AG10803 (cell line): ENCODE results near the gene HRG.

Experiments
- DNase-seq: peaks from one replicate; pipeline ENCODE4 v3.0.0; 2010; ENCODE audit warnings: low read depth
- H3K4me3 ChIP-seq: 2 replicates; pipeline ENCODE4 v1.5.1; 2011; ENCODE audit warnings: mild to moderate bottlenecking, low read length, control low read depth
- TF ChIP-seq, protein P1 (sequence below): conservative IDR thresholded peaks from 2 replicates; pipeline ENCODE4 v1.5.1; 2011; ENCODE audit warnings: mild to moderate bottlenecking, low read length, control low read depth, inconsistent platforms

HRG gene

GRCh38 chr3:186621894-186622650, 43.7 kb upstream of the HRG start:
- TF ChIP-seq, protein P1, sequence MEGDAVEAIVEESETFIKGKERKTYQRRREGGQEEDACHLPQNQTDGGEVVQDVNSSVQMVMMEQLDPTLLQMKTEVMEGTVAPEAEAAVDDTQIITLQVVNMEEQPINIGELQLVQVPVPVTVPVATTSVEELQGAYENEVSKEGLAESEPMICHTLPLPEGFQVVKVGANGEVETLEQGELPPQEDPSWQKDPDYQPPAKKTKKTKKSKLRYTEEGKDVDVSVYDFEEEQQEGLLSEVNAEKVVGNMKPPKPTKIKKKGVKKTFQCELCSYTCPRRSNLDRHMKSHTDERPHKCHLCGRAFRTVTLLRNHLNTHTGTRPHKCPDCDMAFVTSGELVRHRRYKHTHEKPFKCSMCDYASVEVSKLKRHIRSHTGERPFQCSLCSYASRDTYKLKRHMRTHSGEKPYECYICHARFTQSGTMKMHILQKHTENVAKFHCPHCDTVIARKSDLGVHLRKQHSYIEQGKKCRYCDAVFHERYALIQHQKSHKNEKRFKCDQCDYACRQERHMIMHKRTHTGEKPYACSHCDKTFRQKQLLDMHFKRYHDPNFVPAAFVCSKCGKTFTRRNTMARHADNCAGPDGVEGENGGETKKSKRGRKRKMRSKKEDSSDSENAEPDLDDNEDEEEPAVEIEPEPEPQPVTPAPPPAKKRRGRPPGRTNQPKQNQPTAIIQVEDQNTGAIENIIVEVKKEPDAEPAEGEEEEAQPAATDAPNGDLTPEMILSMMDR, result no peak
- no peak for DNase-seq
- H3K4me3 ChIP-seq, result no peak overlapping the region

- TF ChIP-seq, protein P1, result no peak
- DNase-seq, result no peak
- no peak overlapping the region for H3K4me3 ChIP-seq
These were observed 43.0 kb upstream of the HRG start for GRCh38 chr3:186622651-186623310.

- H3K4me3 ChIP-seq, result no peak overlapping the region
- no peak for DNase-seq
- TF ChIP-seq, protein P1, result no peak
These were observed 41.2 kb upstream of the HRG start for GRCh38 chr3:186624598-186624997.

- no peak overlapping the region for H3K4me3 ChIP-seq
- TF ChIP-seq, protein P1, result no peak
- no peak for DNase-seq
These were observed 40.2 kb upstream of the HRG start for GRCh38 chr3:186625600-186626042.

DNA sequence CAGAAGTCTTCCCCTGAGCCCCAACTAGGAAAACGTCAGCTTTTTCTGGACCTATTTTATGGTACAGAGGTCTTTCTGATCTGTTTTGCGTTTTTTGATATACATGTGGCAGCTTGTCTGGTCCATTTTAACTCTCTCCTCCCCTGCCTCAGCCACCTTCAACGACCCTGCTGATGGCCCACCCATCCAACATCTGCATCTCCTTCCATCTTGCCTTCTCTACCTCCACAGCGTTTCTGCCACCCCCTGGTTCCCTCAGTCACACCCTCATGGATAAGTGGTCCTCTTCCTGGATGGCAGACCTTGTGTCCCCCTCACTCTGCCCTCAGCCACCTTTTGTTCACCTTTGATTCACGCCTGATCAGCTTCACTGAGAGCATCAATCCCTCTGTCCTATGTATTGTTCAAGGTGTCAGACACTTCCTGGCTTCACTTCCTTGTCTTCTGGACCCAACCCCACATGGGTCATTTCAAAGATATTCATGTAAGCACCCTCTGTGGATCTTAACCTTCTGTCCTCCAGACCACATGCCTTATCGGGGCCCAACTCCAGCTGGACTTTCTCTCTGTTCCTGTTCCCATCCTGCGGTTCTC, 39.5 kb upstream of the HRG start:
- no peak for DNase-seq
- TF ChIP-seq, protein P1, result no peak
- no peak overlapping the region for H3K4me3 ChIP-seq

DNA sequence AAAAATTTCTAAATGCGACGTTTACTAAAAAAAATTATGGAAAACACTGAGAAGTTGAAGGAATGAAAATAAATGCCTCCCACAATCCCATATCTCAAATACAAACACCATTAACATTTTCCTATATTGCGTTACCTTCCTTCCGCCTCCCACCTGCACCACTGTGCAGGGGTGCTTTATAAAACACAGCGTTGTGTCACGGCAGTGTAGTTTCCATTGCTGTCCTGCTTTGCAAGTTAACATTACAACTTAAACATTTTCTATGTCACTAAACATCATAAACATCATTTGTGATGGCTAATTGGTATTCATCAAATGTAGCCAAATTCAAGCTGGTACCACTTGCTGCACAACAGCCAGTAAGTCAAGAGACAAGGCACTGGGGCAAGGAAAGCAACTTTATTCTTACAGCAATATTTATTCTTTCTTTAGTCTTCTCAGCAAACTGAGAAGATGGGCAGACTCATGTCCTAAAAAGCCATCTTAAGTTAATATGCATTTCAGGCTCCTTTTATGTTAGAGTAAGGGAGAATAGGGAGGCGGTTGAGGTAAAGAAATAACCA, 37.9 kb upstream of the HRG start:
- H3K4me3 ChIP-seq, result no peak overlapping the region
- DNase-seq, result no peak
- TF ChIP-seq, protein P1, result no peak
